ENCODE measurements around the gene SUSD4. TPM values are rescaled to one million over a fixed set of nuclear protein-coding genes. Genes with fewer than 3 reads are reported as not detected.

SUSD4 gene
- total and polyA plus RNA-seq, 9 of the 15 experiments (the other 6 are each of a cell fraction or from before 2014, with no cell fraction given) = 0.06 to 1.7 (median 0.09) TPM; not detected in 4

DNA sequence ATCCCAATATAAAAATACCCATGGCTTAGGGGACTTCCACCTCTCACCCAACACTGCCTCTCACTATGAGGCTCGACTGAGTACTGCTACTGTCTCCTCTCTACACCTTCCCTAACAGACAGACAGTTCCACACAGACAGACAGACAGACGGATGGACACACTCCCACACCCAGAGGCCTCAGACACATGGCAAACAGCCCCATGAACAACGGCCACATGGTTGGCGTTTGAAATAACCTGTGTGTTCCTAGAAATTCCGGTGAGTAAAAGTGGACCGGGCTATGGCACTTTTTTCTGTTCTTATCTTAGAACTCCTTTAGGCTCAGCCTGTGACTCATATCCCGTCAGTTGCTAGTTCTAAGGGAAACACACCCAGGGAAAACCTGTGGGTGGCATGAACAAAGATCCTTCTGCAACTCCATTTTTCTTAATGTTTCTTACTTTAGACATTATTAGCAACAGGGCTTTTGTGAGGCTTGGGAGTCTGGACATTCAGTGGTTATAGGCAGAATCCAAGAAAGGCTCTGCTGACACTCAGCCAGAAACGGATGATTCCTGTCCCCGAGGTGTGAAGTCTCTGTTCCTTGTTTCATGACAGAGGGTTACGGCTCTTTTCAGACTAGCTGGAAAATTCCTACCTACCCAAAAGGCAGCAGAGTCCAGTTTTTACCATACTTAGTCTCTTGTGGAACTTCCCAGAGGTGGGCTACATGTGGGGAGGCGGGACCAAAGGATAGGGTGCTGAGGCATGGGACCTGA lies 130.4 kb downstream of the SUSD4 start (continued):
- TF ChIP-seq CREB5 (CRISPR knock-in tag; IDR thresholded peaks at IDR 0.05) = peak; percentile 41; the same call in 1 of the 2 replicates
- TF ChIP-seq ZNF592 (IDR thresholded peaks at IDR 0.05) = peak; percentile 99
- no peak for TF ChIP-seq MCM2 (IDR thresholded peaks at IDR 0.05; ENCODE audit: low read depth)
- TF ChIP-seq, protein P1, sequence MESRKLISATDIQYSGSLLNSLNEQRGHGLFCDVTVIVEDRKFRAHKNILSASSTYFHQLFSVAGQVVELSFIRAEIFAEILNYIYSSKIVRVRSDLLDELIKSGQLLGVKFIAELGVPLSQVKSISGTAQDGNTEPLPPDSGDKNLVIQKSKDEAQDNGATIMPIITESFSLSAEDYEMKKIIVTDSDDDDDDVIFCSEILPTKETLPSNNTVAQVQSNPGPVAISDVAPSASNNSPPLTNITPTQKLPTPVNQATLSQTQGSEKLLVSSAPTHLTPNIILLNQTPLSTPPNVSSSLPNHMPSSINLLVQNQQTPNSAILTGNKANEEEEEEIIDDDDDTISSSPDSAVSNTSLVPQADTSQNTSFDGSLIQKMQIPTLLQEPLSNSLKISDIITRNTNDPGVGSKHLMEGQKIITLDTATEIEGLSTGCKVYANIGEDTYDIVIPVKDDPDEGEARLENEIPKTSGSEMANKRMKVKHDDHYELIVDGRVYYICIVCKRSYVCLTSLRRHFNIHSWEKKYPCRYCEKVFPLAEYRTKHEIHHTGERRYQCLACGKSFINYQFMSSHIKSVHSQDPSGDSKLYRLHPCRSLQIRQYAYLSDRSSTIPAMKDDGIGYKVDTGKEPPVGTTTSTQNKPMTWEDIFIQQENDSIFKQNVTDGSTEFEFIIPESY (CRISPR knock-in tag; IDR thresholded peaks at IDR 0.05) = peak; percentile 95
- TF ChIP-seq PKNOX1 (IDR thresholded peaks at IDR 0.05) = peak; percentile 68
- TF ChIP-seq ZBTB8A (IDR thresholded peaks at IDR 0.05; ENCODE audit: partially characterized antibody) = no peak
- TF ChIP-seq, protein P2, sequence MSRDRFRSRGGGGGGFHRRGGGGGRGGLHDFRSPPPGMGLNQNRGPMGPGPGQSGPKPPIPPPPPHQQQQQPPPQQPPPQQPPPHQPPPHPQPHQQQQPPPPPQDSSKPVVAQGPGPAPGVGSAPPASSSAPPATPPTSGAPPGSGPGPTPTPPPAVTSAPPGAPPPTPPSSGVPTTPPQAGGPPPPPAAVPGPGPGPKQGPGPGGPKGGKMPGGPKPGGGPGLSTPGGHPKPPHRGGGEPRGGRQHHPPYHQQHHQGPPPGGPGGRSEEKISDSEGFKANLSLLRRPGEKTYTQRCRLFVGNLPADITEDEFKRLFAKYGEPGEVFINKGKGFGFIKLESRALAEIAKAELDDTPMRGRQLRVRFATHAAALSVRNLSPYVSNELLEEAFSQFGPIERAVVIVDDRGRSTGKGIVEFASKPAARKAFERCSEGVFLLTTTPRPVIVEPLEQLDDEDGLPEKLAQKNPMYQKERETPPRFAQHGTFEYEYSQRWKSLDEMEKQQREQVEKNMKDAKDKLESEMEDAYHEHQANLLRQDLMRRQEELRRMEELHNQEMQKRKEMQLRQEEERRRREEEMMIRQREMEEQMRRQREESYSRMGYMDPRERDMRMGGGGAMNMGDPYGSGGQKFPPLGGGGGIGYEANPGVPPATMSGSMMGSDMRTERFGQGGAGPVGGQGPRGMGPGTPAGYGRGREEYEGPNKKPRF (IDR thresholded peaks at IDR 0.05; ENCODE audit: low read depth, low read length) = no peak
- no peak for TF ChIP-seq RB1 (IDR thresholded peaks at IDR 0.05; ENCODE audit: low read depth)
- TF ChIP-seq PYGO2 (tag; IDR thresholded peaks at IDR 0.05) = peak; percentile 56
- TF ChIP-seq ZNF133 (CRISPR knock-in tag; IDR thresholded peaks at IDR 0.05) = no peak
- peak; percentile 40 for TF ChIP-seq MEIS2 (IDR thresholded peaks at IDR 0.05; ENCODE audit: partially characterized antibody)
- TF ChIP-seq, protein P3, sequence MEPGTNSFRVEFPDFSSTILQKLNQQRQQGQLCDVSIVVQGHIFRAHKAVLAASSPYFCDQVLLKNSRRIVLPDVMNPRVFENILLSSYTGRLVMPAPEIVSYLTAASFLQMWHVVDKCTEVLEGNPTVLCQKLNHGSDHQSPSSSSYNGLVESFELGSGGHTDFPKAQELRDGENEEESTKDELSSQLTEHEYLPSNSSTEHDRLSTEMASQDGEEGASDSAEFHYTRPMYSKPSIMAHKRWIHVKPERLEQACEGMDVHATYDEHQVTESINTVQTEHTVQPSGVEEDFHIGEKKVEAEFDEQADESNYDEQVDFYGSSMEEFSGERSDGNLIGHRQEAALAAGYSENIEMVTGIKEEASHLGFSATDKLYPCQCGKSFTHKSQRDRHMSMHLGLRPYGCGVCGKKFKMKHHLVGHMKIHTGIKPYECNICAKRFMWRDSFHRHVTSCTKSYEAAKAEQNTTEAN (CRISPR knock-in tag; IDR thresholded peaks at IDR 0.05) = 0 out of 2 replicates have a peak, but pooled peaks have one; percentile 54
- no peak for TF ChIP-seq ELF1 (tag; IDR thresholded peaks at IDR 0.05)
- no peak for TF ChIP-seq ZBTB7A (IDR thresholded peaks at IDR 0.05; ENCODE audit: borderline replicate concordance, control insufficient read depth, low read depth, low read length)

All from K562 (cell line).